Measurements from ENCODE around the gene TSTD1. TPM values are rescaled to one million over a fixed set of nuclear protein-coding genes. Genes with fewer than 3 reads are reported as not detected.

Gene TSTD1
- total RNA-seq, 1 donor from 2014 or later = 7.2 TPM

GRCh38 chr1:161082996-161083747 lies 44.4 kb upstream of the TSTD1 start:
- Mint-ChIP-seq H3K4me1 (peaks cover 27% of the 10 kb centered on the region), H3K36me3 (ENCODE audit: low read depth) (no peaks in the 10 kb centered on the region), H3K27ac (ENCODE audit: unreplicated experiment) (peak overlapping the region; percentile 60), H3K9me3 (no peaks in the 10 kb centered on the region), H3K4me3 (no peak overlapping the region), H3K27me3 (ENCODE audit: low read depth) (no peaks in the 10 kb centered on the region)
- TF ChIP-seq CTCF (conservative IDR thresholded peaks at IDR 0.05) = no peak
- no peak for DNase-seq (ENCODE audit: low read depth, low spot score)

GRCh38 chr1:161082483-161082882 lies 43.7 kb upstream of the TSTD1 start:
- H3K27ac Mint-ChIP-seq (ENCODE audit: unreplicated experiment) = no peak overlapping the region
- no peaks in the 10 kb centered on the region for H3K9me3 Mint-ChIP-seq
- H3K36me3 Mint-ChIP-seq (ENCODE audit: low read depth) = no peaks in the 10 kb centered on the region
- H3K27me3 Mint-ChIP-seq (ENCODE audit: low read depth) = no peaks in the 10 kb centered on the region
- no peak for DNase-seq (ENCODE audit: low read depth, low spot score)
- peaks cover 27% of the 10 kb centered on the region for H3K4me1 Mint-ChIP-seq
- no peak for TF ChIP-seq CTCF (conservative IDR thresholded peaks at IDR 0.05)
- no peak overlapping the region for H3K4me3 Mint-ChIP-seq

GRCh38 chr1:161081519-161081918 lies 42.8 kb upstream of the TSTD1 start:
- Mint-ChIP-seq H3K4me3 (no peak overlapping the region), H3K27ac (ENCODE audit: unreplicated experiment) (no peak overlapping the region), H3K27me3 (ENCODE audit: low read depth) (no peaks in the 10 kb centered on the region), H3K36me3 (ENCODE audit: low read depth) (no peaks in the 10 kb centered on the region), H3K9me3 (no peaks in the 10 kb centered on the region), H3K4me1 (peaks cover 27% of the 10 kb centered on the region)
- TF ChIP-seq CTCF (conservative IDR thresholded peaks at IDR 0.05) = no peak
- DNase-seq (ENCODE audit: low read depth, low spot score) = no peak

GRCh38 chr1:161080441-161081405 lies 42.0 kb upstream of the TSTD1 start:
- no peaks in the 10 kb centered on the region for H3K27me3 Mint-ChIP-seq (ENCODE audit: low read depth)
- no peak for DNase-seq (ENCODE audit: low read depth, low spot score)
- H3K4me3 Mint-ChIP-seq = no peak overlapping the region
- H3K36me3 Mint-ChIP-seq (ENCODE audit: low read depth) = no peaks in the 10 kb centered on the region
- no peaks in the 10 kb centered on the region for H3K9me3 Mint-ChIP-seq
- peak overlapping the region; percentile 16 for H3K27ac Mint-ChIP-seq (ENCODE audit: unreplicated experiment)
- H3K4me1 Mint-ChIP-seq = peaks cover 22% of the 10 kb centered on the region
- no peak for TF ChIP-seq CTCF (conservative IDR thresholded peaks at IDR 0.05)

- H3K4me1 Mint-ChIP-seq = peaks cover 22% of the 10 kb centered on the region
- DNase-seq (ENCODE audit: low read depth, low spot score) = no peak
- no peak overlapping the region for H3K27ac Mint-ChIP-seq (ENCODE audit: unreplicated experiment)
- H3K9me3 Mint-ChIP-seq = no peaks in the 10 kb centered on the region
- H3K36me3 Mint-ChIP-seq (ENCODE audit: low read depth) = no peaks in the 10 kb centered on the region
- H3K27me3 Mint-ChIP-seq (ENCODE audit: low read depth) = no peaks in the 10 kb centered on the region
- no peak overlapping the region for H3K4me3 Mint-ChIP-seq
- TF ChIP-seq CTCF (conservative IDR thresholded peaks at IDR 0.05) = no peak
These were observed 40.8 kb upstream of the TSTD1 start for GRCh38 chr1:161079436-161080110.
